SW480 (cell line): ENCODE data around the gene DAB2IP.
"Not testable (repeated sequence)": the region's sequence is repeated elsewhere in the genome, so short reads cannot be mapped to it uniquely, and the experiment has no call there.

Experiments used
- DNase-seq: peaks from one replicate; pipeline ENCODE4 v3.0.0-alpha.2; 2016; ENCODE audit warnings: low spot score

The DAB2IP gene

DNA sequence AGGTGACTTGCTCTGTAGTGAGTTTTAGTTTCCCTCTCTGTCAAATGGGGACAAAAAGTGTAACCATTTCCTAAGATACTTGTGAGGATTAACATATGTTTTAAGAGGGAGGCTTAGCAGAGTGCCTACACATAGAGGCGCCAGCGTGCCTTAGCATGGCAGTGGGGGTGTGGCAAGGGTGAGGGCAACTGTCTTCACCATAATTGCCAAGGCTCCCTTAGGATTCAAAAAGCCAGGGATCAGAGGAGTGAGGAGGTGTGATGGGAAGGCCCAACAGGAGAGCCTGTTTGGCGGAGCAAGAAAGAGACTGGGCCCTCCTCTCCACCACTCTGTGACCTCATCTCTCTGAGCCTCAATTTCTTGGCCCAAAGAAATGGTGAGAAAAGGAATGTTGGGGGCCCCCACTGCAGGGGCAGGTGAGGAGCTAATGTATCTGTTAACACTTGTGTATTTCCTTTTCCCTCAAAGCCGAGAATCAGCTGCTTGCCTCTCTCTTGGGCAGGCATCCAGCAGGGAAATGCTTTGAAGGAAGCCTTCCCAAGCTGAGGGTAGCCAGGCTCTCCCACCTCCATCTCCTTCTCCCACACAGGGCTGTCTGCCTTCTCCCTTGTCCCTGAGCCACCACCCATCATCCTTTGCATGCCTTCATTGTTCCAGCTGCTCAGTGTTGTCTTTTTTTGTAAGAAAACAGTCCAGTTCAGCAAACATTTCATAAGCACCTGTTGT, 76.0 kb downstream of the DAB2IP start:
- no peak for DNase-seq

DNA sequence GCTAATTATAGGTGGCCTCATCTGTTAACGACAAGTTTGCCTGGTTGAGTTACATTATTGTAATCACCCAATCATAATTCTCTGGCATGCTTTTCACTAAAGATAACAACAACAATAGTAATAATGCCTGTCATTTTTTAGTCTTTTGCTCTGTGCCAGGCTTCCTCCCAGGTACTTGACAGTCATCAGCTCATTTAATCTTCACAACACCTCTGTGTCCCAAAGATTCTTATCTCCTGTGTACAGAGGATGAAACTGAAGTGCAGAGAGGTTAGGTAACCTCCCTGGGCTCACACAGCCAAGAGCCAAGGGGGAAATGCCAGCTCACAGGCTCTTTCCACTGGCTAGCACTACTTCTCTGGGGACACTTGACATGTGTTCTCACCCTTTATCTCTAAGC, 77.5 kb downstream of the DAB2IP start:
- DNase-seq, result no peak

DNA sequence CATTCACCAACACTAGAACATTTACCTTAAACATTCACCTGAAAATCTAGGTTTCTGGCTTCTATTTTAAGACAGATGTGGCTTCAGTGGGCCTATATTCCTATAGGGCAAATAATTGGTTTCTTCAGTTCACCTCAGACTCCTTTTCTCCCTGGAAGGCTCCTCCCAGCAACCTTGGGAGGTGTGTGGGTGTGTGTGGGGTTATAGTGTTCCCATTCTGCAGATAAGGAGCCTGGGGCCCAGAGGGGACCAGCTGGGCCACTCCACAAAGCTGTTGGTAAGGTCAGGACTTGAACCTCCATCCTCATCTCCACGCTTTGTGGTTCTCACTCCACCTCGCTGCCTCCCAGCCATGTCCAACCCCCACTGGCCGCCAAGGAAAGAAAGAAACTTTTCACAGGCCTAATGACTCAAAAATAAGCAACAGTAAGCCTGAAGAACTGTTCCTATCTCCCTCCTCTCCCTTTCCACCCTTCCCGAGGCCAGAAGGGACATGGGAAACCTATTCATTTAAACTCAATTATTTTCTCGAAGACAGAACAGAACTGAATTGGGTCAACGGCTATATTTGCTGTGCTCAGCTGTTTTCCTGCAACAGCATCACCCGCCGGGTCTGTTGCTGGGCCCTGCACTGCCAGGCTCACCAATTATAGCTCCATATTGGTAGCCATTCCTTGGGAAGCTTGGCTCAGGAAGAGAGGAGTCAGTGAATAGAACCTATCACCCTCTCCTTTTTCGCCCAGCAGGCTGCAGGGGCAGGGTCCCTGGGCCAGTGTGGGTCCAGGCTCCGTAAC, 78.5 kb downstream of the DAB2IP start:
- DNase-seq, result no peak

DNA sequence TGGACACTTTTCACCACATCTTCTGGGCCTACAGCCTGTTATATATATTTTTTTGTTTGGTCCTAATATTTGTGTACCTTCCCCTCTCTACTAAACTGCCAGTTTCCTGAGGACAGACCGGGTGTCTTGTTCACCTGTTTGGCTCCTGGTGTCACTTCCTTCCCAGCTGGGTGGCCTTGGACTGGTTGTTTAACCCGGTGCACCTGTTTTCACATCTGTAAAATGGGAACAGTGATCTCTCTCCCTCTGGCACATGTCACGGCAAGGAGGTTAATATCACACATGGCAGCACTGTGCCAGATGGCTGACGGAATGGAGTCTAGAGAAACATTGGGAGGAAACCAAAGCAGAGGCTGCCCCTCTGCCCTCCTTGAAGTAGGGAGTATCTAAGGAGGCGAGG, 79.7 kb downstream of the DAB2IP start:
- DNase-seq, result no peak

DNA sequence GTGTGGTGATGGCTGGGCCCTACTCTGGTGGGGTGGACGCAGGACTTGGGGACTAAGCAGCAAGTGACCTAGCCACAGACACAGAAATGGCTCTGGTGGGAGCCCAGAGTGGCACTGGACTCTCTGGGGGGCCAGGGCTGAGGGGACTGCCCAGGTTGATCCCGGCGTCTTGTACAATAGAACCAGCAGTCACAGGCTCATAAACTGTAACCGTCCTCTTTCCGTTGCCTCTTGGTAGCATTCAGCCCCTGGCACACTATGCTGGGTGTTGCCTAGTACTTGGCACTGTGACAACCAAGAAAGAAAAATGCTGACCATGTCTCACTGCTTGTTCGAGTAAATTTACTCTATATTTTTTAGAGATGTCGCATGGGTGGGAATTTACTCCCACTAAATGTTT, 80.5 kb downstream of the DAB2IP start:
- DNase-seq, result no peak

DNA sequence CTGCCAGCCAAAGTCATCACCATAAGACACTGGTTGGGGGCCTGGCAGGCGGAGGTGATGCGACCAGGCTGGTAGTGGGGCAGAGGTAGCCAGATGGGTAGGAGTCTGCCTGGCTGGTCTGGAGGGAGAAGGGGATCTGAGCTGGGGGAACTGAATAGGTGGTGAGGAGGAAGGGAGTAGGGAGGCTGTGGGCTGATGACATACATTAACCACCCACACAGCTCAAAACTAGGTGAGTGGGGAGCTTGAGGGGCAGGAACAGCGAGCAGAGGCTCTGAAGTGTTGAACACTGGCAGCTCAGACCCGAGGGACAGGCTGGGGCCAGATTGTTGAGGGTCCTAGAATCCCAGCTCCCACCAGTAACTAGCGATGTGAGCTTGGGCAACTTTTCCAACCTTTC, 81.0 kb downstream of the DAB2IP start:
- no peak for DNase-seq

DNA sequence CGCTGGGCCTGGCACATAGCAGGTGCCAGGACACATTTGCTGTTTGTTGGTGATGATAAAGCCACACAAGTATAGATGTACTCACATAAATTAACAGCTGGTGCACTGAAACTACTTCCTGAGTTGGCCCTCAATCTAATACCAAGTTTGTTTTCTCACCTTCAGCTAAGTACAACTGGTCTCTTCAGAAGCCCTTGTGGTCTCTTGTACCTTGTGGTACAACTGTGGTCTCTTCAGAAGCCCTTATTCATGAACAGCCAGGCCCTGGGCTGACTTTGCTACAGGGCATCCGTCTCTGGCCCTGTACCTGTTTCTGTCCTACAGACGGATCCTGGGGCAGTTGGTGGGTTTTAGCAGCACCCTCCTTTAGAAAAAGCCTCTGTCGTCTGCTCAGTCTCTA, 81.5 kb downstream of the DAB2IP start:
- no peak for DNase-seq

DNA sequence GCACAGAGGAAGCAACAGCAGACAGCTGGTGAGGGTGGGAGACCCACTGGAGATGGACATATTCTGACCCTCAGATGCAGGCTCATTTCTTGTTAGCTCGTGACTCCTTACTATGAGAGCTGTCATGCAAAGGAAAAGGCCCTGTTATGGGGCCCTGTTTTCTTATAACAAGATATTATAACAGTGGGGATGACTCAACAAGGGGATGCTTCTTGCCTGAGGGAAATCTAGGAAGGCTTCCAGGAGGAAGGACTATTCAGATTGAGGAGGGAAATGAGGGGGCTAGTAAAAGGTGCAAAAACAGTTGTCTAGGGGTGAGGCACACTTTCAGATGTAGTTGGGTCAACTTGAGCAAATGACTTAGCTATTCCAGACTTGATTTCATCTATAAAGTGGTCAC, 83.0 kb downstream of the DAB2IP start:
- DNase-seq, result no peak

DNA sequence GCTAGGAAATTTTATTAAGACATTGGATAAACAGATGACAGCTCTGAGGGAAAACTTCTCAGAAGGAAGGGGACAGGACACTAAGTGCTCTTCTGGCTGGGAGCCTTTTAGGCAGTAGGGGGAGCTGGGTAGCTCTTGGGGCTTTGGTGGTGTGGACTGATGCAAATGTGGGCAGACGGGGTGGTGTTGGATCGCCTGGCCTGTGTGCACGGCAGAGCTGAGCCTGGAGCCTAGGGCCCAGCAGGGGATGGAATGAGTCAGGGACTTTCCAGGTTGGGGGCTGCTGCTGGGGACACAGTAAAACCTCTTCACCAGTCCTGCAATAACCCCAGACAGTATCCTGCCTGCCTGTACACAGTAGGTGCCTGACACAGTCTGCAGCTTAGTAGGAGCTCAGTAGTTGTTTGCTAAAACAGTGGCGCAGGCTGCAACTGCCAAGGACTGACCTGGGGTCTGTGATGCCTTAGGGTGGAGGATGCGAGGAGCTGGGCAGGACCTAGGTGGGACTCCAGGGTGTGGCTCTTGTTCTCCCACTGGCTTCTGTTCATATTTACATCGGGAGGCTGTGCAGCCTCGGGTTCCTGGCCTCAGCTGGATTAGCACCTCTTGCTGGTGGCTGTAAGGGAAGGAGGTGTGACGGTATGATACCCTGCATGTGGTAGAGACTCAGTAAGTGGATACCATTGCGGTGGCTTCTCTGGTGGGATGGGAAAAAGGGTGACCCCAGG, 83.8 kb downstream of the DAB2IP start:
- DNase-seq, result peak; percentile 74

DNA sequence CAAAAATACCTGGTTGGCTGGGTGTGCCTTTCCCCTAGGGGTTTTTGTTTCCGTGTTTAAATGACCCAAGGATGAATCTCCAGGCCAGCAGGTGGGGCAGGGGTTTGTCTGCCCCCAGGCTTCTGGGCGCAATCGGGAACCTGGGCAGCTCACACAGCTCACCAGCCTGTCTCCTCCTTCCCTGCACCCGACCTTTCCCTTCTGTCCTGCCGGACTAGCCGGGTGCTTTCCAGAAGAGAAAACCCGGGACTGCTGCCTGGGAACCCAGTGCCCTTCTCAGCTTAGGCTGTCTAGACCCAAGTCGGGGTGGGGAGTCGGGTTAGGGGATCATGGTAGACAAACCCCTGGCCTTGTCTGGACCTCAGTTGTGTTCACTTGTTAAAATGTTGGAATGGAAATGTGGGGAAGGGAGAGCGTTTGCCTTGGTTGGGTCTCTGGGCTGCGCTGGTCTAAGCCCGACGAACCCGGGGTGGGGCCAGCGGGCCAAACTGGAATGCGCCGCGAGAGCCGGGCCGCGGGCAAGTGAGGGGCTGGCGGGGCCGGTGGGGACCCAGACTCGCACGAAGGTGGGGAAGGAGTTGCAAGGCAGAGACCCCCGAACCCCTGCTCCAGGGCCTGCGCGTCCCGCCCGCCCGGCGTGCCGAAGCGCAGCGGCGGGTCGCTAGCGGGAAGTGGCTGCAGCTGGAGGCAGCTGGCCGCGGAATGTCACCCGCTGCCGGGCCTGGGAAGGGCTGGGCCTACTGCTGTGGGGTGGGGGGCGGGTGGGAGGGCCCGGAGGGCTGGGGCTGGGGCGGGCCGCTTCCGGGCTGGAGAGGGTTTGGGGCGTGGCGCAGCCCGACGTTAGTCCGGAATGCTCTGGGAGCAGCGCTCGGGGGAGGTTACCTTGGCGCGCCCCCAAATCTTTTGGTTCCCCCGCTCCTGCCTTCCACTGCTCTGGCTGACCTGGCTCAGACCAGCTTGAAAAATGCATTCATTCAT, 84.6 kb downstream of the DAB2IP start:
- DNase-seq, result peak; percentile 81

DNA sequence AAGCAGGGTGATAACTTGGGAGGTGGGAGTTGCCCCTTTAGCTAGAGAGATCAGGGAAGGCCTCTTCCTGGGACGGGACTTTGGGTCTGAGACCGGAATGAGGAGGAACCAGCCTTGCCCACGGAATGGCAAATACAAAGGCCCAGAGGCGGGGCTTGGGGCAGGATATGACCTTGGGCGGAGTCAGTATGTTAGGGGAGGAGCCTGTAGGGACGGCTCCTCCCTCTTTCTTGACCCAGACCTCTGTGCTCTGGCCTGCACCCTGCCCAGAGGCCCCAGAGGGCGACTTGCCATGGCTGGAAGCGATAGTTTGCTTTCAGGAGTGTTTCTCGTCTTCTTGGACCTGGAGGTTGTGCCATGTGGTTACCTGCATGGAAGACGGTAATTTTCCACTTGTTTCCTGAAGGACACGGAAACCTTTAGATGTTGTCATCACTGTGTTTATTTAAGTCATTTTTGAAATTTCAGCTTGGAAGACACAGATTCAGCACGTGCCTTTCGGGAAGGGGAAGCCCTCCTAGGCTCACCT, 85.6 kb downstream of the DAB2IP start:
- DNase-seq, result peak; percentile 82

DNA sequence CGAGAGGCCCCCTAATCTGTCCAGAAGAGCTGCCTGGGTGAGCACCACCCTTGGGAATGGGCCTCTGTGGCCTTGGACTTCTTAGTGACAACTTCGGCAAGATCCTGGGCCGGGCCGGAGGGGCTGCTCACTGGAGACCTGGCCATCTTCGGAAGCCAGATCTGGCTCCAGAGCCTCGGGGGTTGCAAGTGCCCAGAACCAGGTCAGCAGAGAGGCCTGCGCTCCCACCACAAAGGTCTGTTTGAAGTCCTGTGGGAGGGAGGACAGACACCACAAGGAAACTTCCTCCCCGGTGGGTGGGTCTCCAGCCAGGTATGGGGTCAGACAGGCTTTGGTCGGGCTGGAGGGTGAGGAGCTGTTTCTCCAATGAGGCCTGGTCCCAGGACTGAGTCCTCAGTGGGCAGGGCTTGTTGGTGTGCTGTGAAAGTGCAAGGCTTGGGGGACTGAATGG, 86.1 kb downstream of the DAB2IP start:
- DNase-seq, result no peak

DNA sequence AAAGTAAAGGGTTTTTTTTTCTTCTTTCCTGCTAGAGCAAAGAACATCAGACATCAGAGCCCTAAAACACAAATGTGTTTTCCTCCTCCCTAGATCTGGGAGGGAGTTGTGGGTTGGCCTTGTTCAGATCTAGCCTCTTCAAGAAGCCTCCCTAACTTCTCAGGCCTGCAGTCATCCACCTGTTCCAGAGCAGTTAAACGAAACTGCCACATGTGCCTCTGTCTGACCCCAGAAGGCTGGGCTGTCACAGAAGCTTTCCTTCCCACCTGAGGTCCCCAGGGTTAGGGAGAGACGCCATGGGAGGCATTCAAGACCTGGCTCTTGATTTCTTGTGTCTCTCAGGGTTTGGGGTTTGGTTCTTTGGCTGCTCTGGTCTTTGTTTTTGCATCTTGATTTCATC, 87.0 kb downstream of the DAB2IP start:
- no peak for DNase-seq

DNA sequence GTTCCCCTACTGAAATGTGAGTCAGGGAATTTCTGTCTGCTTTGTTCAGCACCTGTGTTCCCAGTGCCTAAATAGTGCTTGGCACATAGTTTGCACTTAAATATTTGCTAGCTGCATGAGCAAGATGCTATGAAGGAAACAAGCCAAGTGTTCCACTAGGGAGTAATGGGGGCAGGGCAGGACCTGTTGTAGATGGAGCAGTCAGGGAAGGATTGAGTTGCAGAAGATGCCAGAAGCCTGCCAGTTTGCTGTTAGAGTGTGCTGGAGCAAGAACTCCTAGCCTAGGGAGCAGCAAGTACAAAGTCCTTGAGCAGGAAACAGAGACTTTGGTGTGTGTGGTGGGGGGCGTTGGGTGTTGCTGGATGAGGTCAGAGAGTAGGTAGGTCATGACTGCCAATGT, 87.5 kb downstream of the DAB2IP start:
- DNase-seq, result no peak

DNA sequence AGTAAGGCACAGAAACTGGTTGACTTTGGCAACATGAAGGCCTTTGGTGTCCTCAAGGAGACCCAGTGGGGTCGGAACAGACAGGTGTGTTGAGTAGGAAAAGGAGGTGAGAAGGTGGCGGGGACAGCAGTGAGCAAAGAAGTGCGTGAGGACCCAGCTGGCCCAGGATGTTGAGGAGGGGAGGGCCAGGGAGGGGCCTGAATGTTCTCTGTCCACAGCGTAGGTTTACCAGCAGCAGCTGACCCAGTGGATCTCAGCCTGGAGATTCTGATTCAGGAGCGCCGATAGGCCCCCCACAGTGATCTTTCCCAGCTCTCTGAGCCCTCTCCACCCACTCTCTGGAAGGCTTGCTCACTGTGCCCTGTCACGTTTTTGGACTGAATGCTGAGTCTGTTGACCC, 88.5 kb downstream of the DAB2IP start:
- no peak for DNase-seq

DNA sequence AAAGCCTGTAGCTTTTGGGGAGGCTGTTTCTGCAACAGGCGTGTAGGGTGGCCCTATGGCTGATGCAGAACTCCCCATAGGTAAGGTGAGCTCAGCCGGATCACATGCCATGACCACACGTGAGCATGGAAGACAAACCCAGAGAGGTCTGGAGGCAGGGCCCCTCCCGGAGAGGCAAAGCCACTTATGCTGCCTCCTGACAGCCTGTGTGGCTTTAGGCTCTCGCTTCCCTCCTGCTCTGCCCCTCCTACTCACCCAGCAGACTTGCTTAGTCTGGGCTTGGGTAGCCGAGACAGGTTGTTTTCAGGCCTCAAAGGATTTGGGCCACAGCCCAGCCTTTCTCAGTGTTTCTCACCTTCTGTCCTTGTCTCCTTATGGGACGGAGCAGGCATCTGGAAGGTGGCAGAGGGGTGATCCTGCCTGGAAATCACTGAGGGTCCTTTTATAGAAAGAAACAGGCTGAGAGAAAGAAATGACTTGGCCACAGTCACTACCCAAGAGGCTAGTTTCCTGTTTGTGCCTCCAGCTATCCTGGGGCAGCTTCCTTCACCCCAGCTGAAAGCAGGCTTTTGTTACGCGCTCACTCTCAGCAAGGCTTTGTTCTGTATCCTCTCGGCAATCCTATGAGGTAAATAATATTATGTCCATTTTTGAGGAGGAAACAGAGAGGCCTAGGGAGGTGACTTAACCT, 89.9 kb downstream of the DAB2IP start:
- DNase-seq, result no peak

DNA sequence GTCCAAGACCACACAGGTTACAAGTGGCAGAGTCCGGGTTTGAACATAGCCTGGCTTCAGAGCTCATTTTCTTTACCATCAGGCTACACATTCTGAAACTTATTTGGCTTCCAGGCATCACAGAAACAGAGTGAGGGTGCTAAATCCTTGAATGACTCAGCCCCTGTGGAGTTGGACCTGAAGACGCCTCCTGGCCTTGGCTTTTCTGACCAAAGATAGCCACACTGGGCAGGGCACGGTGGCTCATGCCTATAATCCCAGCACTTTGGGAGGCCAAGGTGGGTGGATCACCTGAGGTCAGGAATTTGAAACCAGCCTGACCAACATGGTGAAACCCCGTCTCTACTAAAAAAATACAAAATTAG, 90.5 kb downstream of the DAB2IP start:
- DNase-seq, result not testable (repeated sequence)

DNA sequence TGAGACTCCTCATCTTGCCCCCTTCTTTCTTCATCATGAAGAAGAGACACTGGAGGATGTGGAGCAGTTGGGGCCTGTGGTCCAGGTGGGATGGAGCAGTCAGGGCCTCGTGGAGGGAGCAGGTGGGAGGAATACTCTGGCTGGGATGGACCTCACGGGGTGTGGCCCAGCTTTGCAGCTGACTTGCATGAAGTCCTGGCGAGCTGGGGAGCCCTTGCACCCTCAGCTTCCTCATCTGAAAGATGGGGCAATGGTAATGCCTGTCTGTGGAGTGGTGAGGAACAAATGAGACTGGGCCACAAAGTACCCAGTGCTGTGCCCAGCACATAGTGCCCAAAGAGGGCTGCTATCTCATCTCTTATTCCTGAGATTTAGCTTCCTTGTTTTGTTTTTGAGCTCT, 91.5 kb downstream of the DAB2IP start:
- no peak for DNase-seq

DNA sequence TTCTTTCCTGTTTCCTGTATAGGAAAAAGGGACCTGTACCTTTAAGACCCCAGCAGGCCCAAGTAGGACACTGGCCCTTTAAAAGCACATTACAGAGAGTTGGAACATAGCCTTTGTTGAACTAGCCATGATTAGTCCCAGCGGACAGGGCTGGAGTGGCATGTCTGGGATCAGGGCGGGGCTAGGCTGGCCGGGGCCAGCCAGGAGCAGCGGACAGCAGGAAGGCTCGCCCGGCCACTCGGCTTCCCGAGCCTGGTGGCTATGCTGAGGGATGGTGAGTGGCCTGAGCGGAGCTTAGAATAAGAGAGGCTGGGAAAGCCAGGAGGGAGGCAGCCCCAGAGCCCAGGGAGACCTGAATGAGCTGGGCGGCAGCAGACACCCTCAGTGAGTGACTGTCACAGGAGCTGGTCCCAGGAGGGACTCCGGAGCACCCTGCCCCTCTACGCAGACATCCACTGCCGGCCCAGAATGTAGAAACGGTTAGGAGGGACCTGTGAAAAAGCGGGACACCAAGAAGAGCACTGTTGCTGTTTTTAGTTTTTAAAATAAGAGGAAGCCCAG, 92.1 kb downstream of the DAB2IP start:
- peak; percentile 89 for DNase-seq

DNA sequence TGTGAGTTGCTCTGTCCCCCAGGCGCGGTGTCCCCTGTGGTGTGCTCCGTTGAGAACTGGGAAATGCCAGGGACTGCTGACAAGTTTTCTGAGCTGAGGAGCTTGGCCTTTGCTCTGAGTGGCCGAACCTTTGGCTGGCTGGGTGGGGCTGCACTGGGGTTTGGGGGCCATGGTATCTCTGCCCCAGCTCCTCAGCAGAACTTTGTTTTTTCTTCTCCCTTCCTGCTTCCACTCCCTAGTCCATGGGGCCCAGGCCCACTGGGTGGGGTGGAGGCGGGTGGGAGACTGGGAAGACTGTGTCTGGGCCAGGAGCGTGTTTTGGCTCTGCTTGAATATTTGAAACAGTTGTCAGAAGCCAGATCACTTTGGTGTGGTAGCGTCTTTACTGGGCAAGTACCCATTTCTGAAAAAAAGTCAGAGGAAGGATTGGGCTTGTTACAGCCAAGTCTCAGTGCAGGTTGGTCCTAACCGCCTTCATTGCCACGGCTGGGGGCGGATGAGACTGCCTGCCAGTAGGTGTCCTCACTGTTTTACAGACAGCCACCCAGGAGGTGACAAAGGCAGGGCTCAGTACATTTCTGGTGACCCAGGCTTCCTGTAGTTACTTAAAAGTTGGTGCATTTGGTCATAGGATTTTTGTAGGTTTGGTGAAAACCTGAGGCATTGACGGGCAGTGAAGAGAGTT, 92.7 kb downstream of the DAB2IP start:
- DNase-seq, result peak; percentile 78
